ENCODE results near the gene MKLN1. TPM values are rescaled to one million over a fixed set of nuclear protein-coding genes. Genes with fewer than 3 reads are reported as not detected.

MKLN1 gene
- total RNA-seq, 1 experiment from 2014 or later, result 34.3 TPM

- no peak overlapping the region for H4K91ac ChIP-seq (ENCODE audit: insufficient read length, low read depth, low read length)
- no peaks in the 10 kb centered on the region for H3K27me3 ChIP-seq (ENCODE audit: insufficient read depth, low read length)
- H3K4me1 ChIP-seq (ENCODE audit: insufficient read depth, low read length), result no peaks in the 10 kb centered on the region
- H3K4me1 Mint-ChIP-seq, result peaks cover 0 to 2% of the 10 kb centered on the region in 2 experiments; a peak in 1 of 4 replicates
- H3K56ac ChIP-seq (ENCODE audit: insufficient read length, low read depth, low read length), result no peak overlapping the region
- H3K9me3 ChIP-seq (ENCODE audit: control insufficient read depth, low read depth, low read length), result no peaks in the 10 kb centered on the region
- no peak overlapping the region for H3K9ac ChIP-seq (ENCODE audit: extremely low read depth, insufficient read length, low read length)
- H3K9me3 Mint-ChIP-seq, result no peaks in the 10 kb centered on the region
- no peak overlapping the region for H2AK5ac ChIP-seq (ENCODE audit: insufficient read length, low read length)
- no peak overlapping the region for H3K4me2 ChIP-seq (ENCODE audit: insufficient read depth, insufficient read length, low read length)
- no peak for TF ChIP-seq CTCF (conservative IDR thresholded peaks at IDR 0.05)
- H3K4ac ChIP-seq (ENCODE audit: low read depth, low read length), result no peak overlapping the region
- no peaks in the 10 kb centered on the region for H3K79me2 ChIP-seq (ENCODE audit: insufficient read depth, low read length)
- H3K18ac ChIP-seq (ENCODE audit: insufficient read length, low read depth, low read length), result no peak overlapping the region
- H2BK120ac ChIP-seq (ENCODE audit: low read depth, low read length, poor library complexity, severe bottlenecking), result no peak overlapping the region
- no peak overlapping the region for H4K5ac ChIP-seq (ENCODE audit: insufficient read length, low read depth, low read length)
- peaks cover 0 to 8% (median 0%) of the 10 kb centered on the region in 3 experiments; a peak in 4 of 7 replicates for H3K36me3 Mint-ChIP-seq (ENCODE audit: insufficient read depth in 1 of 3, low read depth in 3 of 3)
- H3K79me1 ChIP-seq (ENCODE audit: insufficient read depth, low read depth, low read length, poor library complexity, severe bottlenecking), result no peaks in the 10 kb centered on the region
- H3K23me2 ChIP-seq (ENCODE audit: insufficient read length, low read depth, low read length, poor library complexity, severe bottlenecking), result no peaks in the 10 kb centered on the region
- no peak for DNase-seq
- no peak overlapping the region for H2BK12ac ChIP-seq (ENCODE audit: insufficient read length, low read depth, low read length)
- H3K27ac Mint-ChIP-seq, result no peak overlapping the region
- WGBS (ENCODE audit: extremely low coverage, insufficient read length, low lambda C conversion rate), result no CpG with 5 or more reads among the region's 7 CpGs
- no peak overlapping the region for H2AFZ ChIP-seq (ENCODE audit: low read length)
- no peak overlapping the region for H3K4me3 Mint-ChIP-seq
- H3K14ac ChIP-seq (ENCODE audit: insufficient read depth, low read length), result no peak overlapping the region
- H4K20me1 ChIP-seq (ENCODE audit: control insufficient read depth, insufficient read depth, insufficient read length), result no peaks in the 10 kb centered on the region
- H4K8ac ChIP-seq (replicated peaks; ENCODE audit: insufficient read length, low read depth, low read length), result no peak overlapping the region
- no peak overlapping the region for H3K23ac ChIP-seq (ENCODE audit: insufficient read length, low read depth, low read length)
- no peak overlapping the region for H2BK5ac ChIP-seq (ENCODE audit: insufficient read length, low read length)
- no peak overlapping the region for H3K27ac ChIP-seq (ENCODE audit: insufficient read length, low read depth, low read length)
- H3K27me3 Mint-ChIP-seq (ENCODE audit: low read depth), result no peaks in the 10 kb centered on the region
- H2BK20ac ChIP-seq (ENCODE audit: low read depth, low read length, poor library complexity, severe bottlenecking), result no peak overlapping the region
- H3T11ph ChIP-seq (ENCODE audit: low read length), result no peak overlapping the region
- H2BK15ac ChIP-seq (ENCODE audit: low read depth, low read length), result no peak overlapping the region
Measured at GRCh38 chr7:131455546-131455945, 127.9 kb downstream of the MKLN1 start.
